GM19324 (cell line): ENCODE data around the gene TRIM23.

Source experiments
- ATAC-seq: cut with Tn5 transposase; IDR thresholded peaks from one replicate; pipeline ENCODE4 v1.9.1; 2021; ENCODE audit warnings: mild to moderate bottlenecking, moderate library complexity; ENCODE audit not compliant: unreplicated experiment, low FRiP score

TRIM23 gene

DNA sequence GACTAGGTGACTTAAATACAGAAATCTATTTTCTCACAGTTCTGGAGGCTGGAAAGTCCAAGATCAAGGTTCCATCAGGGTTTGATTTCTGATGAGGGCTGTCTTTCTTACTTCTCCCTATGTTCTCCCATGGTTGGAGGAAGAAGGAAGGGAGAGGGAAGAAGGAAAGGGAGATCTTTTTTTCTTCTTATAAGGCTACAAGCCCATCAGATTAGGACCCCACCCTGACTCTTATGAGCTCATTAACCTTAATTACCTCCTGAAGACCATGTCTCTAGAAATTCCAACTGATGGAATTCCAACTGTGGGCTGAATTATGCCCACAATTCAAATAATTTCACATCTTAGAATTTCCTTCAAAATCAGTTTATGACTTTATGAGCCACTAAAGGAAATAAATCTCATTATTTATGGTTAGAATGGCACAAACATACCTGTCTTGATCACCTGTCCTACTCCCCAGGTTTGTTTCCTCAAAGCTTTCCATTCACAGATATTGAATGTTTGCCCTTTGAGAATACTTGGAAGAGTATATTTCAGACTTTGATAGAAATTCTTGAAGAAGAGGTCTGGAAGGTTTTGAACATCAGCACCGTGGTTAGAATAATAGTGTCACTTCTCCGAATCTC lies 53.4 kb downstream of the TRIM23 start:
- ATAC-seq: no peak

DNA sequence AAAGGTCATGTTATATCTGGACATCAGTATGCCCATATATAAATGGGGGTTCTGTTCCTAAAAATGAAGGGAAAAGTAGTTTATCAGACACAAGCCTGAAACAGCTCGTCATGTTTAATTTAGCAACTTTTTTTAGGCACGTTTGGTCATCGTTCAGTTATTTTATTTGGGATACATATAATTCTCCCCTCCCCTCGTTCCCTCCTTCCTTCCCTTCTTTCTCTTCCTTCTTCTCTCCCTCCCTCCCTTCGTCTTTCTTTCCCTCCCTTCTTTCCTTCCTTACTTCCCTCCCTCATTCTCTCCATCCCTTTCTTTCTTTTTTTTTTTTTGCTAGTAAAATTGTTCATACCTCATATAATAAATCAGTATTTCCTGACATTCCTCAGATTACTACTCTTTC lies 57.6 kb downstream of the TRIM23 start:
- ATAC-seq: no peak

DNA sequence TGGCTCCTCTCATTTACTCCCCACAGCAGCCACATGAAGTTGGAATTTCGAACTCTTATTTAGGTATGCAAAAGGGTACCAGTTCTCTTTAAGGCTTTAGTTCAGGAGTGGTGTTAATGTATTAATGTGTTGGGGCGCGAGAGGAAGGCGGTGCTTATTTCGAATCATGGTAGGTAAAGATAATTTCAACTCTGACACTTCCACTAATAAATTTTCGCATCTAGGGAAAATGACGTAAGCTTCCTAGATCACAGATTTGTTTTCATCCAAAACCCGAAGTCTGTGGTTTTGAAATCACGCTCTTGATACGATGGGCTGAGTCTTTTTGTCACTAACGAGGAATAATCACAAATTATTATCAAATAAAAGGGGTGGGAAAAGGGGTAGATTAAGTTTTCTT lies 60.4 kb downstream of the TRIM23 start:
- no peak for ATAC-seq

DNA sequence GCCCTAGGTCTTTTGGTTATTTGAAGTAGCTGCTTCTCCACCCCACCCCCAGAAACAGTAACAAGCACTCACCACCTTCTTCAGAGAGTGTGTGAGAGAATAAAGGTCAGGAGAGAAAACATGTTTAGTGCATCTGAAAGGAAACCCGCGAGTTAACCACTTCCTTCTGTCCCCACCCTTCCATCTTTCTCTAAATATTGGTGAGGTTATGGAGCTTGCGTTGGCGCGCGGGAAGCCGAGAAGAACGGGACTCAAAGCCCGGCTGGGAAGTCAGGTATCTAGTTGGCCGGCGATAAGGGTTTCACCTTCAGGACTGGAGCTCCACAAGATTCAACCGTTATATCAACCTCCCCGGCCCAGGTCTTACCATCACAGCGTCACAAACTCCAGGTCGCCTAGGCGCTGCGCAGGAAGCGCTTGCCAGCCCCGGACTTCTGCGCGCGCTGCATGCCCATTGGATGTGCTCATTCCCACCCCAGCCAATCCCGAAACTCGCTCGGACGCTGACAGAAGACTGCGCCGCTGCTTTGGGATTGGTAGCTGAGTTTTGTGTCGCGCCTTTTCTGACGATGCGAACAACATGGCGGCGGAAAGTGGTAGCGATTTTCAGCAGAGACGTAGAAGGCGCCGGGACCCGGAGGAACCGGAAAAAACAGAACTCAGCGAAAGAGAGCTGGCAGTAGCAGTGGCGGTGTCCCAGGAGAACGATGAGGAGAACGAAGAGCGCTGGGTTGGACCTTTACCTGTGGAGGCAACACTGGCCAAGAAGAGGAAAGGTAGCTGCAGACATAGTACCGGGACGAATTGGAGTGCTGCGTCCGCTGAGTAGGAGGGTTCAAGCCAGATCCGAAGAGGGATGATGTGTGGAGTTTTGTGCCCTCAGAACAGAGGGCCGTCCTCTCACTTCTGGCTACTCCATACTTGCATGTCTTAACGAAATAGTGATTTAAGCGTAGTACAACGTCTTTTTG lies 61.1 kb downstream of the TRIM23 start, which contains the start of the genes CENPK and PPWD1:
TSS of gene CENPK (minus strand) at position 438 of the 971 bp plus-strand sequence. CDS start 8,261 bp downstream, outside the sequence.
TSS of gene PPWD1 (plus strand) at position 566 of the 971 bp plus-strand sequence. CDS start at position 581, 15 bp downstream.
- peak; percentile 100 for ATAC-seq

- ATAC-seq: no peak
These were observed 67.4 kb downstream of the TRIM23 start for GRCh38 chr5:65556718-65557117.

DNA sequence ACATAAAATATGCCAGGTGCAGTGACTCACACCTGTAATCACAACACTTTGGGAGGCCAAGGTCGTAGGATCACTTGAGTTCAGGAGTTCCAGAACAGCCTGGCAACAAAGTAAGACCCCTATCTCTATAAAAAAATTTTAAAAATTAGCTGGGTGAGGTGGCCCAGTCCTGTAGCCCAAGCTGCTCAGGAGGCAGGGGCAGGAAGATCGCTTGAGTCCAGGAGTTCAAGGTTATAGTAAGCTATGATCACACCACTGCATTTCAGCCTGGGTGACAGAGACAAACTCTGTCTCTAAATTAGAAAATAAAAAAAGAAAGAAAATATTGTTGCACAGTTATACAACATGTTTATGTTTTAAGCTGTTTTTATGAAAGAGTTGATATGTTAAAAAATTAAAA lies 68.0 kb downstream of the TRIM23 start:
- no peak for ATAC-seq

DNA sequence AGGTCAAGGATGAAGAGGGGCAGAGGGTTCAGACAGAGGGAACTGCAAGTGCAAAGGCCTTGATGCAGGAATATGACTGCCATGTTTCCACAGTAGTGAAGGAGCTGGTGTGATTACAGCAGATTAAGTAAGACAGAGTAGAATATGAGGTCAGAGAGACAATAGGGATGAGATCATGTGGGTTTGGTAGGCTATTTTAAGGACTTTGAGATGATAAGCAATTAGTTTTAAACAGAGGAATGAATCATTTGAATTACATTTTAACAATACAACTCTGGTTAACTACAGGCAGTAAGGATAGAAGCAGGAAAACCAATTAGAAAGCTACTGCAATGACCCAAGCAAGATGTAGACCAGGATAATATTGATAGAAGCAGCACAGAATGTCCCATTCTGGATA lies 68.8 kb downstream of the TRIM23 start:
- ATAC-seq: no peak

DNA sequence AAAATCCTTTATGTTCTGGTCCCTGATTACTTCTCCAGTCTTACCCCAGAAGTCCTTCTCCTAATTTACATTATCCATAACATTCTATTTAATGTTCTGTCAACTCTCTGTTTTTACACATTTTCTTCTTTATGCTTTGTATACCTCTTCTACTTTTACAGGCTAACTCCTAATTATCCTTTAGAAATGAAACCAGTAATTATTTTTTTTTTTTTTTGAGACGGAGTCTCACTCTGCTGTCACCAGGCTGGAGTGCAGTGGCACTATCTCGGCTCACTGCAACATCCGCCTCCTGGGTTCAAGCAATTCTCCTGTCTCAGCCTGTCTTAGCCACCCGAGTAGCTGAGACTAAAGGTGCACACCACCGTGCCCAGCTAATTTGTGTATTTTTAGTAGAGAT lies 70.2 kb downstream of the TRIM23 start:
- no peak for ATAC-seq

DNA sequence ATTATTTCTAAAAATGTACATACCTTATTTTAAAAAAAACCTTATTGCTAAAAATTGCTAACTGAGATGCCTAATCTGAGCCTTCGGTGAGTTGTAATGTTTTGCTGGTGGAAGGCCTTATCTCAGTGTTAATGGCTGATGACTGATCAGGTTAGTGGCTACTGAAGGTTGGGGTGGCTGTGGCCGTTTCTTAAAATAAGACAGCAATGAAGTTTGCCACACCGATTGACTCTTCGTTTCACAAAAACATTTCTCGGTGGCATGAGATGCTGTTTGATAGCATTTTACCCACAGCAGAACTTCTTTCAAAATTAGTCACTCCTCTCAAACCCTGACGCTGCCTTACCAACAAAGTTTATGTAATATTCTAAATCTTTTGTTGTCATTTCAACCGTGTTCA lies 75.9 kb downstream of the TRIM23 start:
- no peak for ATAC-seq

DNA sequence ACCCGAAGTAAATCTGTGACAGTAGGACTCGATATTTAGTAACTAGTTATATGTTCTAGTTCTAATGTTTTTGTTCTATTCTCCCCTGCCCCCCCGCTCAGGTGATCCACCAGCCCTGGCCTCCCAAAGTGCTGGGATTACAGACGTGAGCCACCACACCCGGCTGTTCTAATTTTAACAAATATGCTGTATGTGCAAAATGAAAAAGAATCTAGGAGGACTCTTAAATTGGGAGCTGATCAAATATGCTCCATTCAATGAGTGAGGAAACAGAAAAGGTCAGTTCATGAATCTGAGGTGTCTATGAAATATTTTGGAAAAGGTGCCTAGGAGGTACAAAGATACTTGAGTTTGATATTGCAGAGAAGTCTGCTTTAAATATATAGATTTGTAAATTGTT lies 78.0 kb downstream of the TRIM23 start:
- ATAC-seq: no peak

- no peak for ATAC-seq
These were observed 79.7 kb downstream of the TRIM23 start for GRCh38 chr5:65544473-65544872.

DNA sequence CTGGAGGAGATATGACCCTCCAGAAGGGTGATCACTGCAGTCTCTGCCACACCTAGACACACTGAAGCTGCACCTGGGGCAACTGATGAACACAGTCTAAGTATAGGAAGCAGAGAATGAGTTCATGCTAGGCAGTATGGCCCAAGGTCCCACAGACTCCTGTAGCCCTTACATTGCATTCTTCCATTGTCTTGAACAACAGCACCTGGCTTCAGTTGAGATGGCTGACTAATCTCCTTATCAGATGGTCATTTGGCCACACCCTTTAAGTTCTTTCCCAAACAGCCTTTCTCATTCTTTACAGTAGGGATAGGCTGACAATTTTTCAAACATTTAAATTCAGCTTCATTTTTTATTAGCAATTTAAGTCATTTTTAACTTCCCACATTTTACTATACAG lies 84.3 kb downstream of the TRIM23 start:
- ATAC-seq: no peak
